Stimulated activated CD8-positive, alpha-beta memory T cell treated with anti-CD3 and anti-CD28 coated beads, Interleukin-2, amount 100 ng/mL, for 48 hours (primary cell): ENCODE data around the gene DNAJC16.
"Not testable (repeated sequence)": the region's sequence is repeated elsewhere in the genome, so short reads cannot be mapped to it uniquely, and the experiment has no call there.

Experiments
- DNase-seq, 2 donors: peaks; one replicate each; pipeline ENCODE4 v3.0.0-alpha.2; 2020; ENCODE audit warnings: low read depth in 2 of 2

DNAJC16 gene

DNA sequence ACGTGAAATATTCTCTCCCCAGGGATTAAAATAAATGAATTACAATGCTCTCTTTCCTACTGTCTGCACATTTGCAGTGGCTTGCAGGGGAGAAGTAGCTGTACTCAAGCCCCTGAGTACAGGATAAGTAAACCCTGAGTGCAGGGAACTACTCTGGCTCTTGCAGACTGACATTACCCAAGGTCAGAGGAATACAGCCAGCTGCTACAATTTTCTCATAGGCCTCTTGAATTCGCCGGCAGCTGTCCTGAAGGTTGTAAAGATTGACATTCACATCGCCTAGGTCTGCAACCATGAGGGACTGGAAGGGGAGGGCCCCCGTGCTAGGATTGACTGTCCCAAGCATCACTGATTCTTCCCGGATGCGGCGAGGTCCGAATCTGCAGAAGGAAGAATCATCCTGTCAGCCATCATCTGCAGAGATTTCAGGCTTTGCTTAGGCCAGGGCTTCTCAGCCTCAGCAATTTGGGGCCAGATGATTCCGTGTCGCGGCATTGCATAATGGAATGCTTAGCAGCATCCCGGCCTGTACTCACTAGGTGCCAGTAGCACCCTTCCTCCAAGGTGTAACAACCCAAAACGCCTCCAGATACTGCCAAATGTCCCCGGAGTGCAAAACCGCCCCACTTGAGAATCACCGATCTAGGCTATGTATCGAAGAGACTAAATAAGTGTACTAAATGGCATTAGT is 56.5 kb downstream of the DNAJC16 start:
- DNase-seq: no peak

GRCh38 chr1:15584489-15585363 is 58.1 kb downstream of the DNAJC16 start, which contains the start of gene AGMAT:
TSS of gene AGMAT (minus strand) at chr1:15585051. CDS start at chr1:15584967, 84 bp downstream.
- peak; percentile 52 to 55 for DNase-seq

- DNase-seq: no peak
Observed at GRCh38 chr1:15592285-15592684, 65.6 kb downstream of the DNAJC16 start.

- no peak for DNase-seq
Observed at GRCh38 chr1:15595809-15596617, 69.4 kb downstream of the DNAJC16 start.

GRCh38 chr1:15598436-15598835 is 71.8 kb downstream of the DNAJC16 start:
- no peak for DNase-seq

DNA sequence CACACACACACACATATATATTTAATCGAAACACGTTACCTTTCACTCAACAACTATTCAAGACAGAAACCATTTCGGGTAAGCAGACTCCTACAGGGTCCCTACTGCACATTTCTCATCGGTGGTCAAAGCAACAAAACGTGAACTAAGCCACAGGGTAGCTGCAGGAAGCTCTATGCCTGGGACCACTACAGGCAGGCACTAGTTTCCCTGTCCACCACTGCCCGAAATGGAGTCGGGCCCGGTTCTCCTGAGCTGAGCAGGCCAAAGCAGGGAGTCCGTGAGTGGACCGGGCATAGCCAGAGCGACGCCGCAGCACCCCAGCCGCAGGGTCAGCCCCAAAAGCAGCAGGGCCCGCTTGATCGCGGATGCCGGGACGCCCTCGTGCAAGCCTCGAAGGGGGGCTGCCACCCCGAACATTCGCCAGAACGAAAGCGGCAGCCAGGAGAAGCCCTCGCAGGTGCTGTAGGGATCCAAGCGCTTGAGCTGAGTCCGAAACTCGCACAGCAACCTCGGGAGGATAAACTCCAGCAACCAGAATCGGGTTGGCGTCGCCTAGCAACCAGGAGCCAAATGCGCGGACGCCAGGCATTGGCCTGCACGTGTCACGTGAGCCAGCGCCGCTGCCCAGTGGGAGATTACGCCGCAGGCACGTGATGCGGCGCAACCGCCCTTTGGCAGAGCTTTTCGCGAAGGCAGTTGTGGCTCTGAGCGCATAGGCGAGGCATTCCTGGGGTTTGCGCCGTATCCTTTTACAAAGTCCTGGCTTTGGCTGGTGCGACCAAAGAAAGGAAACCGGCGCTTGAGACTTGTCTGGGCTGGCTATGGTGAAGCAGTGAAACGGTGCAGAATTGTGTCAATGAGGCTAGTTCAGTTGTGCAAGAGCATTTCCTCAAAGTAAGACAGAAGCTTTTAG is 76.7 kb downstream of the DNAJC16 start:
- peak; percentile 86 for DNase-seq

- not testable (repeated sequence) for DNase-seq
Observed at GRCh38 chr1:15603966-15604282, 77.3 kb downstream of the DNAJC16 start.

GRCh38 chr1:15604400-15604799 is 77.8 kb downstream of the DNAJC16 start:
- not testable (repeated sequence) for DNase-seq

DNA sequence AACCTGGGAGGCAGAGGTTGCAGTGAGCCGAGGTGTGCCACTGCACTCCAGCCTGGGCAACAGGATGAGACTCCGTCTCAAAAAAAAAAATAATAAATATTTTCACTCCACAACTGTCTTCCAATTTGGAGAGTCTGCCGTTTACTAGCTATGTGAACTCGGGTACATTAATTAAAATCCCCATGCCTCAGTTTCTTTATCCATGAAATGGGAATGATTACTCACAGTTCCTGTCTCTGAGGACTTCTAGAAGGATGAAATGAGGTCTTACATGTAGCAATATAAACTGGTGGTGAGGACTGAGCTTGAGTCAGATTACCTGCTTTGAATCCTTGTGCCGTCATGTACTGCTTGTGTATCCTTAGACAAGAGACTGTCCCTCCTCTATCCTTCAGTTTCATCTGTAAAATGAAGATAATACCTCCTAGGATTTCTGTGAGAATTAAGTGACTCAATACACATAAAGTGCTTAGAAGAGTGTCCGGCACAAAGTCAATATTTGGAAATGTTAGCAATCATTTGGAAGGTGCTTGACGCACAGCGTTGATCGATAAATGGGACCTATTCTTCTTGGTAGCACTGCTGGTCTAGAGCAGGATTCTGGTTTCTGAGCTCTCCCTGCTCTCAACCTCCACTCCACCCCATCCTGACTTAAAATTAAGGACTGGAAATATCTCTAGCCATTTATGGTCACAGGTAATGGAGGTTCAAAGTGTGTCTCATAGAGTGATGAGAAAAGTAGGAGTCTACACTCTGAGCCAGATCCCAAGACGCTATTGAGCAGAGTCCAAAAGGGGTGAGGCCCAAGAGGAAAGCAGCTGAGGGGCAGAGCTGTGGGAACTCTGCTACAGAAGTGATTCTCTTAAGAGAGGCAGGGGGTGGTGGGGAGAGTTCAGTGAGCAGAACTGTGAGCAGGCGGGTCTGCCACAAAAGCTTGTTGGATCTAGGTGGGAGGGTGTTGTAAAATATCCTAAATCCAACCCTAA is 79.0 kb downstream of the DNAJC16 start:
- no peak for DNase-seq

GRCh38 chr1:15609631-15610030 is 83.0 kb downstream of the DNAJC16 start:
- DNase-seq: no peak

DNA sequence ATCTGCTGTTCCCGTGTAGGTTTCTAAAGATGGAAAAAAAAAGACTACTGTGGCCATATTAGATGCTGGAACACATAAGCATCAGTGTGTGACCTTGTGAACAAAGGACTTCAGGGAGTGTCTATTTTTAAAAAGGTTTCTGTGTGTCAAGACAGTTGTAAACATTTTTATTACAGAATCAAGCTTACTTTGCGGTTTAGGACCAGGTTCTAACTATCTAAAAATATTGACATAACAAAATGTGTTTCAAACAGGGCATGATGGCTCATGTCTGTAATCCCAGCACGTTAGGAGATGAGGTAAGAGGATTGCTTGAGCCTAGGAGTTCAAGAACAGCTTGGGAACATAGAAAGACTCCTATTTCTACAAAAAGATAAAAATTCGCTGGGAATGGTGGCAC is 83.5 kb downstream of the DNAJC16 start:
- DNase-seq: no peak

- DNase-seq: no peak
Observed at GRCh38 chr1:15616373-15617172, 89.9 kb downstream of the DNAJC16 start.

- peak; percentile 91 to 94 for DNase-seq
Observed at GRCh38 chr1:15617173-15618076, 90.8 kb downstream of the DNAJC16 start, which contains the start of gene DDI2. TSS of gene DDI2 (plus strand) at chr1:15617458. CDS start at chr1:15617671, 213 bp downstream.

GRCh38 chr1:15618077-15618654 is 91.5 kb downstream of the DNAJC16 start:
- no peak for DNase-seq

GRCh38 chr1:15618655-15619525 is 92.2 kb downstream of the DNAJC16 start:
- no peak for DNase-seq

GRCh38 chr1:15620155-15620545 is 93.5 kb downstream of the DNAJC16 start:
- DNase-seq: no peak
